ENCODE results near the gene ZNF132.

- TF ChIP-seq RAD21 (IDR thresholded peaks at IDR 0.05; ENCODE audit: low read depth) (no peak), CTCF (IDR thresholded peaks at IDR 0.05 in 2 of 3, conservative IDR thresholded peaks at IDR 0.05 in 1 of 3; ENCODE audit: borderline replicate concordance in 1 of 3, insufficient read depth in 1 of 3, low read depth in 2 of 3, low read length in 2 of 3) (no peak), ELF1 (IDR thresholded peaks at IDR 0.05; ENCODE audit: borderline replicate concordance, low read depth) (no peak), EZH2 (IDR thresholded peaks at IDR 0.05) (no peak), YY1 (IDR thresholded peaks at IDR 0.05; ENCODE audit: extremely low read depth, insufficient replicate concordance, low read depth, low read length) (no peak), REST (IDR thresholded peaks at IDR 0.05; ENCODE audit: low read depth) (no peak), POLR2A (IDR thresholded peaks at IDR 0.05; ENCODE audit: borderline replicate concordance, extremely low read depth, insufficient read depth, insufficient read length) (no peak), ATF3 (IDR thresholded peaks at IDR 0.05) (no peak), MAX (IDR thresholded peaks at IDR 0.05) (no peak), SRF (IDR thresholded peaks at IDR 0.05; ENCODE audit: low read depth) (no peak), POLR2AphosphoS5 (IDR thresholded peaks at IDR 0.05; ENCODE audit: low read depth, low read length) (no peak), SP1 (IDR thresholded peaks at IDR 0.05; ENCODE audit: low read depth) (no peak), EZH2phosphoT487 (IDR thresholded peaks at IDR 0.05; ENCODE audit: borderline replicate concordance) (no peak), ZBTB33 (IDR thresholded peaks at IDR 0.05; ENCODE audit: extremely low read depth, insufficient replicate concordance, low read length) (no peak)
These were observed 28.4 kb upstream of the ZNF132 start for GRCh38 chr19:58468216-58468839.

All from HCT116 (cell line).